GM12892 (cell line): ENCODE results near the gene ZNF576. TPM values are rescaled to one million over a fixed set of nuclear protein-coding genes. Genes with fewer than 3 reads are reported as not detected.
"Not testable (repeated sequence)": the region's sequence is repeated elsewhere in the genome, so short reads cannot be mapped to it uniquely, and the experiment has no call there.

ENCODE experiments used
- DNase-seq: peaks from one replicate; pipeline ENCODE4 v3.0.0; 2011; ENCODE audit not compliant: insufficient read length
- FAIRE-seq: peaks from 2 replicates; lab custom pipeline; 2011; peaks lifted over from hg19 to GRCh38; lab: Jason Lieb, UNC
- POLR2A ChIP-seq: IDR thresholded peaks from 2 replicates; pipeline ENCODE4 v1.6.1; 2011; ENCODE audit warnings: low read depth, low read length, control low read depth
- POLR2AphosphoS5 ChIP-seq: IDR thresholded peaks from 2 replicates; pipeline ENCODE4 v1.6.1; 2011; ENCODE audit warnings: low read depth, low read length, control low read depth
- TAF1 ChIP-seq: IDR thresholded peaks from 2 replicates; pipeline ENCODE4 v1.6.1; 2011; ENCODE audit warnings: low read depth, mild to moderate bottlenecking, control low read depth, low read length, borderline replicate concordance
- polyA plus RNA-seq: library from polyadenylated mRNA; unstranded; fragments of >200 nt; gene quantifications from one replicate; pipeline ENCODE4 v1.2.1, GENCODE V29; 2012; ENCODE audit warnings: missing spikeins, inconsistent platforms; ENCODE audit not compliant: missing spikeins

ZNF576 gene
- 7.1 TPM for polyA plus RNA-seq

DNA sequence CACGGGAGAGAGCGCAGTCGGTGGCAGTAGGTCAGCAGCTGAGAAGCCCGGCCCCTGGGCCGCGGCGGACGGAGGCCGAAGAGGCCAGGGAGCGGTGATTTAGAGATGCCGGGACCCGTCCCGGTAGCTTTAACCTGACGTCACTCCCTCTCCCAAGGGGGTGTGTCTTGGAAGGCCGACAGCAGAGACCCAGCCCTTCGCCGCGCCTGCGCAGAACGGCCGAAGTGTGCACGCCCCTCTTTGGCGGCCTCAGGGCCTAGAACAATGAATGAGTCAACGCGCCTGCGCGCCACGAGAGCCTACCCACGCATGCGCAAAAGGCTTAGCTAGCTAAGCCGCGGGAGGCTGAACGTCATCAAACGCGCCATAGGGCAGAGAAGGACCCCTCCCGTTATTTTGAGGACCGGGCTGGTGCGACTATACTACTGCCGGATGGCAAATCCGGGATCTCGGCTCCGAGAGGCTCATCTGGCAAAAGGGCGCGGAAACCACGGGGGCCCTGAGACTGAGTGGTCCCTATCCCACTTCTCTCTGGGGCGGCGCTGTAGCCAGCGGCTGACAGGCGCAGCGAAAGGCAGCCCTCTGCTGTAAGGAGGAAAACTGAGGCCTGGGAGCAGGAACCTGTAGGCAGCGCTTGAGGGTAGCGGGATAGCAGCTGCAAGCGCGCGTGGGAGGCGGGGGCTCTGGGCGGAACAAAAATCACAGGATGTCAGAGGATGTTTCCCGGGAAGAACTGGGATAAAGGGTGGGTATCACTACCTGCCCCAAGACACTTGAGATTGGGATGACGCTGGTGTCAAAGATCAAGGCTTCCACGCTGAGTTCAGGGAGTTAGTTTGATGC is at the start of gene ZNF576, which contains the start of gene IRGQ:
Gene ZNF576, plus strand, starts transcription at position 597 of the 843 bp plus-strand sequence. CDS start 514 bp downstream, outside the sequence.
Gene IRGQ, minus strand, starts transcription at position 136 of the 843 bp plus-strand sequence. CDS start 796 bp downstream, outside the sequence.
- DNase-seq: peak; percentile 93
- TF ChIP-seq TAF1 (peak; percentile 68), POLR2A (peak; percentile 47; the same call in 1 of the 2 replicates), POLR2AphosphoS5 (0 out of 2 replicates have a peak, but pooled peaks have one; percentile 27)
- peak; percentile 100 for FAIRE-seq

- not testable (repeated sequence) for FAIRE-seq, DNase-seq
These were observed 48.5 kb upstream of the ZNF576 start for GRCh38 chr19:43547926-43548325.

GRCh38 chr19:43548706-43549105 is 47.7 kb upstream of the ZNF576 start:
- TF ChIP-seq POLR2AphosphoS5: no peak
- TF ChIP-seq TAF1: no peak
- TF ChIP-seq POLR2A: no peak

GRCh38 chr19:43551399-43552197 is 44.8 kb upstream of the ZNF576 start:
- TF ChIP-seq POLR2A: no peak
- DNase-seq (no peak), FAIRE-seq (no peak)

More at GRCh38 chr19:43548706-43549105, 47.7 kb upstream of the ZNF576 start:
- FAIRE-seq (no peak), DNase-seq (no peak)

- FAIRE-seq (no peak), DNase-seq (no peak)
- TF ChIP-seq TAF1: no peak
- TF ChIP-seq POLR2A: no peak
- no peak for TF ChIP-seq POLR2AphosphoS5
These were observed 44.3 kb upstream of the ZNF576 start for GRCh38 chr19:43552198-43552450.

DNA sequence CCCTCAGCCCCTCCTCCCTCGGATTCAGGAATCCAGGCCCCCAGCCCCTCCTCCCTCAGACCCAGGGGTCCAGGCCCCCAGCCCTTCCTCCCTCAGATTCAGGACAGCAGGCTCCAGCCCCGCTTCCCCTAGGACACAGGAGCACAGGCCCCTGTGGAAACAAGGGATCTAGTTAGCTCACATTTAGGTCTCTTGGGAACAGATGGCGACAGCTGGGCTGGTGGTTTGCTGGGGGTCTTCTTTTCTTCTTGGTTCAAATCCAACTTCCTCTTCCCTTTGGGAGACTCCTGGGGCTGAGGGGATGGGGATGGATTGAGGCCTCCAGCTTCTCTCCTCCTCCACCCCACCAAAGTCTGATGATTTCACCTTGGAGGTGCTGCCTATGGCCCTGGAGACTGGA is 43.8 kb upstream of the ZNF576 start:
- FAIRE-seq: no peak
- no peak for DNase-seq
- TF ChIP-seq TAF1 (no peak), POLR2A (no peak), POLR2AphosphoS5 (no peak)

DNA sequence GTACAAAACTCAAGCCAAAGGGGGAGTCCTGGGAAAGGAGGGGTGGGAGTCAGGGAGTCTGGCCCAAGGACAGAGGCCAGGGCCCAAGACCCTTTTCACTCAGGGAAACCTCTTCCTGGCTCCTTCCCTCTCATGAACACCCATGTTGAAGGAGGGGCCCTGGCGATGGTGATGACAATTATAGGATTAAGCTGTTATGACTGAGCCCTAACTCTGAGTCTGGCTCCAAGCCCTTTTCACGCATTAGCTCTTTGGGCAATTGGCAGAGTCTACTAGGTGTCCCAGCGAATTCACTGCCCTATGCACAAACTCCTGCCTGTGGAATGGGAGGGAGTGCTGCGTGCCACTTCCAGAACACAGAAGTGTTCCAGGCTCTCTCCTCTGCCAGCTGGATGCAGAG is 42.7 kb upstream of the ZNF576 start:
- TF ChIP-seq POLR2AphosphoS5 (no peak), POLR2A (no peak), TAF1 (no peak)
- DNase-seq: no peak
- FAIRE-seq: no peak

- DNase-seq: no peak
- TF ChIP-seq POLR2A (no peak), TAF1 (no peak), POLR2AphosphoS5 (no peak)
- FAIRE-seq: no peak
These were observed 42.0 kb upstream of the ZNF576 start for GRCh38 chr19:43554317-43554895.

- peak; percentile 68 for DNase-seq
- peak; percentile 72 for FAIRE-seq
- TF ChIP-seq POLR2A (no peak), TAF1 (no peak), POLR2AphosphoS5 (no peak)
These were observed 41.1 kb upstream of the ZNF576 start for GRCh38 chr19:43555185-43555770.

- DNase-seq (no peak), FAIRE-seq (no peak)
- TF ChIP-seq POLR2AphosphoS5 (no peak), TAF1 (no peak), POLR2A (no peak)
These were observed 35.7 kb upstream of the ZNF576 start for GRCh38 chr19:43560687-43561086.
